ENCODE results near the gene OR13C9. TPM values are rescaled to one million over a fixed set of nuclear protein-coding genes. Genes with fewer than 3 reads are reported as not detected.

The OR13C9 gene
- total RNA-seq, 1 donor from 2014 or later, result not detected

Other genes starting within 250 kb of the OR13C9 start
- gene OR13F1, start 113.9 kb downstream of the OR13C9 start, total RNA-seq, result not detected
- not detected for gene OR13C4, start 91.0 kb downstream of the OR13C9 start, total RNA-seq
- gene OR13C3, start 81.3 kb downstream of the OR13C9 start, total RNA-seq, result not detected
- gene OR13C8, start 49.0 kb downstream of the OR13C9 start, total RNA-seq, result not detected
- not detected for gene OR13C5, start 18.8 kb downstream of the OR13C9 start, total RNA-seq
- gene OR13C2, start 12.6 kb downstream of the OR13C9 start, total RNA-seq, result not detected
- not detected for gene OR13D1, start 76.3 kb upstream of the OR13C9 start, total RNA-seq
- gene NIPSNAP3A, start 129.5 kb upstream of the OR13C9 start, total RNA-seq, result 29.9 TPM
- gene NIPSNAP3B, start 145.9 kb upstream of the OR13C9 start, total RNA-seq, result 4.1 TPM